ENCODE data around the gene UBXN4.

The UBXN4 gene

GRCh38 chr2:135822855-135823254, 81.2 kb downstream of the UBXN4 start:
- H3K27ac ChIP-seq, result no peak overlapping the region

GRCh38 chr2:135825131-135825530, 83.5 kb downstream of the UBXN4 start:
- H3K27ac ChIP-seq, result no peak overlapping the region
- TF ChIP-seq, protein P1, sequence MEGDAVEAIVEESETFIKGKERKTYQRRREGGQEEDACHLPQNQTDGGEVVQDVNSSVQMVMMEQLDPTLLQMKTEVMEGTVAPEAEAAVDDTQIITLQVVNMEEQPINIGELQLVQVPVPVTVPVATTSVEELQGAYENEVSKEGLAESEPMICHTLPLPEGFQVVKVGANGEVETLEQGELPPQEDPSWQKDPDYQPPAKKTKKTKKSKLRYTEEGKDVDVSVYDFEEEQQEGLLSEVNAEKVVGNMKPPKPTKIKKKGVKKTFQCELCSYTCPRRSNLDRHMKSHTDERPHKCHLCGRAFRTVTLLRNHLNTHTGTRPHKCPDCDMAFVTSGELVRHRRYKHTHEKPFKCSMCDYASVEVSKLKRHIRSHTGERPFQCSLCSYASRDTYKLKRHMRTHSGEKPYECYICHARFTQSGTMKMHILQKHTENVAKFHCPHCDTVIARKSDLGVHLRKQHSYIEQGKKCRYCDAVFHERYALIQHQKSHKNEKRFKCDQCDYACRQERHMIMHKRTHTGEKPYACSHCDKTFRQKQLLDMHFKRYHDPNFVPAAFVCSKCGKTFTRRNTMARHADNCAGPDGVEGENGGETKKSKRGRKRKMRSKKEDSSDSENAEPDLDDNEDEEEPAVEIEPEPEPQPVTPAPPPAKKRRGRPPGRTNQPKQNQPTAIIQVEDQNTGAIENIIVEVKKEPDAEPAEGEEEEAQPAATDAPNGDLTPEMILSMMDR (conservative IDR thresholded peaks at IDR 0.05), result no peak

More at GRCh38 chr2:135822855-135823254, 81.2 kb downstream of the UBXN4 start:
- TF ChIP-seq, protein P1 (conservative IDR thresholded peaks at IDR 0.05), result no peak

DNA sequence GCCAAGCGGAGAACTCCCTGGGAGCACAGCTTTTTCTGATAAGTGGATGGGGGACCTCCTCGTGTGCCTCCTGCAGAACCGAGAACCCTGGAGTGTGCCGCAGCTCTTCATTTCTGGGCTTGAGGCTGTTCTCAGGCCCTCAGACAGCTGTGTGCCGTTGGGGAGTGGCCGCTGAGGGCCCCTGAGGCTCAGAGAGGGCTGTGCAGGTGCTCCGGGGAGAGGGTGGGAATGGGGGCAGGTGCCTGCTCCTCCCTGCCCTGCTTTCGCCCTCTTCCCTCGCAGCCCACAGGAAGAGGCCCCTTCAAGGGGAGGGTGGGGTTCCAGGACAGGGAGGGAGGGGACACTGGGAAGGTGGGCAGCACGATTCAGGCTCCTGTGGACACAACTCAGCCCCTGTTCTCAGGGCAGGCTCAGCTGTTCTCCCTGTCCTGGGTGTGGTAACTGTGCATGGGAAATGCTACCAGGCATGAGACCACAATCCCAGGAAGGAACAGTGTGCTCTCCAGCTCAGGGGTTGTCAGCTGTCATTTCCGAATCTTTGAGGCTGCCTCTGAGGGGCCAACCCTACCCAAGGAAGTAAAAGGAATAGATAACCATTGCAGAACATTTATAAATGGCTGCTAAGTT, 84.0 kb downstream of the UBXN4 start:
- H3K27ac ChIP-seq, result no peak overlapping the region
- TF ChIP-seq, protein P1 (conservative IDR thresholded peaks at IDR 0.05), result no peak

- no peak overlapping the region for H3K27ac ChIP-seq
- TF ChIP-seq, protein P1 (conservative IDR thresholded peaks at IDR 0.05), result no peak
Measured at GRCh38 chr2:135826544-135826943, 84.9 kb downstream of the UBXN4 start.

DNA sequence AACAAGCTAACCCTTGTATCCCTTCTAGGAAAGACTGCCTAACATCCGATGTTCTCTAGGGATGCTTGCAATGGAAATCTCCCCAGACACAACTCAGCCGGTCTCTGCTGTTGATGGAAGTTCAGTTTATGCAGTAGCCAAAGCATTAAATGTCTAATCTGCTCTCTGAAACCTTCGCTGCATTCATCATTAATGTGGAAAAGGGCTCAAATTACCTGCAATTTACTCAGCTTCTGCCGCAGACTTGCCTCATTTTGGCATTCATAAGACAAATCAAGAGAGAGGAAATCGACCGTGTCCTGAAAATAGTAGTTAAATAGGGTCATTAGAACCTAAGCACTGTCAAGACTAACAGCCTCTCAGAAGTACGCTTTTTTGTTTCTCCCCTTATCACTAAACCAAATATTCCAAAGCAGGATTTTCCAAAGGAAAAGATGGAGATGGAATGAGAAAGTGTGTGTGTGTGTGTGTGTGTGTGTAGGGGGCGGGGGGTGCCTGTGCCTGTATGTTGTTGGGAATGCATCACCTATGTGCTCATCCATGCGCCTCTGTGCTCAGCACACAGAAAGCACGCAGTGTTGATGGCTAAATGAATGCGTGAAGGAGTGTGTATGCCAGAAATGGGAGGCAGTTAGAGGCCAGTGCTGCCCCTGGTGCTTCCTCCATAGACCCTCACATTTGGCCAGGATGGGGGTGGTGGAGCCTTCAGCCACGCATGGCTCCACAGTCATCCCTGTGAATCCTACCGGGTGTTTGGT, 87.9 kb downstream of the UBXN4 start:
- TF ChIP-seq, protein P1 (conservative IDR thresholded peaks at IDR 0.05), result no peak
- H3K27ac ChIP-seq, result no peak overlapping the region

DNA sequence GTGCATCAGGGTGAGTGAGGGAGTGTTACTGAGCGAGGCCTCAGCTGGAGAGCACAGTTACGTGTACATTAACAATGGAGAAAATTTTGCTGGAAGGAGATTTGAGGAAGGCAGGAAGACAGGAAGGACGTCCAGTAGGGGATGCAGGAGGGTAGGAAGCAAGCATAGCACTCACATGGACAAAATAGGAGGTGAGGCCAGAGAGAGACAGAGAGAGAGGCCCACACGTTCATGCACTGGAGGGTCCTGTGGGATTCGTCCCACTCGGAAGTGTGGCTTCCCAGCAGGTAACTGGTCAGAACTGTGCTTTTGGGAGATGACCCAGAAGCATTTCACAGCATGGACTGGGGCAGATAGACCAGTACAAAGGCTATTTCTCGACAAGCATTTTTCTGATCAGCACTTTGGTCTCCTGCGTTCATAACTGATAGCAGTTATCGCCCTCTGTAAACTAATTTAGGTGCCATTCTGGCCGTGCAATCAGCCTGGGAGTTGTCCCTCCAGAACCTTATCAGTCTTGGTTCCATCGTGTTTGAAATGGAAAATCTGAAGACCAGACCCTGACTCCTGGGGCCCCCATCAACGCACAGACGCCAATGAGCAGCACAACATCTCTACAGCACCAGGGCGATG, 89.6 kb downstream of the UBXN4 start:
- TF ChIP-seq, protein P1 (conservative IDR thresholded peaks at IDR 0.05), result no peak
- no peak overlapping the region for H3K27ac ChIP-seq

GRCh38 chr2:135832891-135833290, 91.2 kb downstream of the UBXN4 start:
- TF ChIP-seq, protein P1 (conservative IDR thresholded peaks at IDR 0.05), result no peak
- H3K27ac ChIP-seq, result no peak overlapping the region

Data from VCaP (cell line).